H7 (cell line): ENCODE results near the gene CHST15. TPM values are rescaled to one million over a fixed set of nuclear protein-coding genes. Genes with fewer than 3 reads are reported as not detected.

Experiments
- DNase-seq: peaks from one replicate; pipeline ENCODE4 v3.0.0; 2012
- H3K27me3 ChIP-seq: 2 replicates; pipeline ENCODE4 v1.6.0; 2011; ENCODE audit warnings: mild to moderate bottlenecking, low read length; ENCODE audit not compliant: control insufficient read depth, insufficient read depth
- H3K36me3 ChIP-seq: replicated peaks from 2 replicates; pipeline ENCODE4 v1.5.1; 2011; ENCODE audit warnings: low read length; ENCODE audit not compliant: control insufficient read depth, insufficient read depth
- H3K4me3 ChIP-seq: 2 replicates; pipeline ENCODE4 v1.5.1; 2011; ENCODE audit warnings: low read depth, mild to moderate bottlenecking, control low read depth, low read length, moderate library complexity; ENCODE audit not compliant: insufficient read depth
- total RNA-seq: library from RNA; depleted of rRNA; stranded (reverse); fragments of >200 nt; shearing (Covaris generic); gene quantifications from 2 replicates; pipeline ENCODE4 v1.2.3, GENCODE V29; 2014

CHST15 gene
- total RNA-seq, 1 experiment from 2014 or later: 18.4 TPM

- Histone ChIP-seq H3K4me3 (no peak overlapping the region), H3K36me3 (no peaks in the 10 kb centered on the region), H3K27me3 (no peaks in the 10 kb centered on the region; the same call in 1 of the 2 replicates)
- DNase-seq: no peak
These were observed 34.2 kb upstream of the CHST15 start for GRCh38 chr10:124127563-124127962.

DNA sequence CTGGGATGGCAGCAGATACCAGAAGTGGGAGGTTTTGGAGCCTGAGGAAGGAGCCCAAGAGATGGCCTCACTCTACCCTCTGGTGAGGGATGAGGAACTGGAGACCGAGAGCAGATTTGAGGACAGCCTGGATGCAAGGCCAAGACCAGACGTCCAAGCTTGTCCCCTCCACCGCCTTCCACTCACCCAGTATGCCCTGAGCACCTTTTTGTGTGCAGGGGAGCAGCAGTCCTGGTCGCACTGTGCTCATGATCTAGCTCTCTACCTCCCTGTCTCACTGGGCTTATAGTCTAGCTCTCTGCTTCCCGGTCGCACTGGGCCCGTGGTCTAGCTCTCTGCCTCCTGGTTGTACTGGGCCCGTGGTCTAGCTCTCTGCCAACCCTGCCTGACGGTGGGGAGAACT is 33.6 kb upstream of the CHST15 start:
- no peak overlapping the region for H3K4me3 ChIP-seq
- no peak for DNase-seq
- H3K27me3 ChIP-seq: no peaks in the 10 kb centered on the region; the same call in 1 of the 2 replicates
- no peaks in the 10 kb centered on the region for H3K36me3 ChIP-seq

DNA sequence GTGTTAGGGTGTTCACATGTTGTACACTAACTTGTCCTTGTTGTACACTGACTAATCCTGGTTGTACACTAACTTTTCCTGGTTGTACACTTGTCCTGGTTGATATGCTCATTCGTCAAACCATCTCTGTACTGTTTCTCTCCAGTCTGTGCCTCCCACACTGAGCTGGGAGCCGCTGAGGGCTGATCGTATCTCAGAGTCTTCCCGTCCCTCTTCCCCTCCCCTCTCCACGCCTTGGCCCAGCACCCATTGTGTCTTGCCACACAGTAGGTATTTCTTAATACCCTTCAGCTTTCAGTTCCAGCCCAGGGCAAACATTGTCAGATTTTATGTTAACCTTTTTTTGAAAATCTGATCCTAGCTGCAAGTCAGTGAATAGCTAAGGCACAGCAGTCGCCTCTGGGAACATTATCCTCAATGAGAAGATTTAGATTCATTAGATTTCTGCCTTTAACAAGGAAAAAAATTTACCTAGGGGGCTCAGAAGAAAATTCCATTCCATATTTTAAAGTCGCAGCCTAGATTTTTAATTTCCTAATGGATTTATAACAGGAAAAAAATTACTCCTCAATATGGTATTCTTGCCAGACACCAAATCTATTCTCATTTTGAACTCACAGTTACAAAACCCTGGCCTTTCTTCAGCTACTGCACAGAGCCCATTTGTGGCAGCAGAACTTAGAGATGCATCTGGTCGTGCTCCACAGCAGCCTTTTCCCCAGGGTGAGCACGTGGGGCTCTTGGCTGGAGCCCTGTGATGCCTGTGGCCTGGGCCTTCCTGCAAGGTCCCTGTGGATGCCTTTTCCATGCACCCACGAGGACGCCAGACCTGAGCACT is 33.0 kb upstream of the CHST15 start:
- H3K4me3 ChIP-seq: no peak overlapping the region
- no peaks in the 10 kb centered on the region for H3K36me3 ChIP-seq
- no peak for DNase-seq
- no peaks in the 10 kb centered on the region; the same call in 1 of the 2 replicates for H3K27me3 ChIP-seq

- Histone ChIP-seq H3K36me3 (no peaks in the 10 kb centered on the region), H3K27me3 (no peaks in the 10 kb centered on the region; the same call in 1 of the 2 replicates), H3K4me3 (no peak overlapping the region)
- peak; percentile 84 for DNase-seq
These were observed 32.1 kb upstream of the CHST15 start for GRCh38 chr10:124125305-124126116.

DNA sequence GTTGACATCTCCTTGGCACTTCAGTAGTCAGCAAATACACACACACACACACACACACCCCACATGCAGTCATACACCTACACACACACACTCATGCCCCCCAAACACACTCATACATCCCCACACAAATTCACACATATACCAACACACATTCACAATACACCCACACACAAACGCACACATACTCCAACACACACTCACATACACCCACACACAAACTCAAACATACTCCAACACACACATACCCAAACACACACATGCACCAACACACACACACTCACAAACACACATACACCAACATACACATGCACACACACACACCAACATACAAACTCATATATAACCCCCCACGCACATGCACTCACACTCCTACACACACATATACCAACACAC is 31.4 kb upstream of the CHST15 start:
- H3K27me3 ChIP-seq: no peaks in the 10 kb centered on the region; the same call in 1 of the 2 replicates
- H3K4me3 ChIP-seq: no peak overlapping the region
- H3K36me3 ChIP-seq: no peaks in the 10 kb centered on the region
- DNase-seq: no peak

- H3K27me3 ChIP-seq: no peaks in the 10 kb centered on the region; the same call in 1 of the 2 replicates
- no peak for DNase-seq
These were observed 30.8 kb upstream of the CHST15 start for GRCh38 chr10:124124123-124124768.

GRCh38 chr10:124123156-124123555 is 29.8 kb upstream of the CHST15 start:
- DNase-seq: no peak
- Histone ChIP-seq H3K4me3 (no peak overlapping the region), H3K36me3 (no peaks in the 10 kb centered on the region), H3K27me3 (no peaks in the 10 kb centered on the region; the same call in 1 of the 2 replicates)

More at GRCh38 chr10:124124123-124124768, 30.8 kb upstream of the CHST15 start:
- H3K36me3 ChIP-seq: no peaks in the 10 kb centered on the region
- no peak overlapping the region for H3K4me3 ChIP-seq

GRCh38 chr10:124122211-124122610 is 28.8 kb upstream of the CHST15 start:
- H3K36me3 ChIP-seq: no peaks in the 10 kb centered on the region
- H3K27me3 ChIP-seq: no peaks in the 10 kb centered on the region; the same call in 1 of the 2 replicates

DNA sequence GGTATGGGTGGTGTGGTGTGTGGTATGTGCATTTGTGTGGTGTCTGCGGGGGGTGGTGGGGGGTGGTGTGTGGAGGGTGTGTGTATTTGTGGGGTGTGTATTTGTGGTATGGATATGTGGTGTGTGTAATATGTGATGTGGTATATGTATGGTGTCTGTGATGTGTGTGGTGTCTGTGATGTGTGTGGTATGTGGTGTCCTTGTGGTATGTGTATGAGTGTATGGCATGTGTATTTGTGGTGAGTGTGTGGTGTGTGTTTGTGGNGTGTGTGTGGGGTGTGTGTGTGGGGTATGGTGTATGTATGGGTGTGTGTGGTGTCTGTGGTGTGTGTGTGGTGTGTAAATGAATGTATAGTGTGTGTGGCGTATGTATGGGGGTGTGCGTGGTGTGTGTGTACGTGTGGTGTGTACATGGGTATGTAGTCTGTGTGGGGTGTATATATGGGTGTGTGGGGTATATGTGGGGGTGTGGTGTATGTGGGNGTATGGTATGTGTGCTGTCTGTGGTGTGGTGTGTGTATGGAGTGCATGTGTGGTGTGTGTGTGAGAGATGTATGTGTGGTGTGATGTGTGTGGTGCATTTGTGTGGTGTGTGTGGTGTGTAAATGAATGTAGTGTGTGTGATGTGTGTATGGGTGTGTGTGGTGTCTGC is 27.1 kb upstream of the CHST15 start:
- no peak for DNase-seq

More at GRCh38 chr10:124122211-124122610, 28.8 kb upstream of the CHST15 start:
- no peak for DNase-seq
- H3K4me3 ChIP-seq: no peak overlapping the region

GRCh38 chr10:124119946-124120345 is 26.5 kb upstream of the CHST15 start:
- DNase-seq: no peak

More for the DNA sequence above, 27.1 kb upstream of the CHST15 start:
- H3K27me3 ChIP-seq: no peaks in the 10 kb centered on the region
- no peak overlapping the region for H3K4me3 ChIP-seq
- no peaks in the 10 kb centered on the region for H3K36me3 ChIP-seq

DNA sequence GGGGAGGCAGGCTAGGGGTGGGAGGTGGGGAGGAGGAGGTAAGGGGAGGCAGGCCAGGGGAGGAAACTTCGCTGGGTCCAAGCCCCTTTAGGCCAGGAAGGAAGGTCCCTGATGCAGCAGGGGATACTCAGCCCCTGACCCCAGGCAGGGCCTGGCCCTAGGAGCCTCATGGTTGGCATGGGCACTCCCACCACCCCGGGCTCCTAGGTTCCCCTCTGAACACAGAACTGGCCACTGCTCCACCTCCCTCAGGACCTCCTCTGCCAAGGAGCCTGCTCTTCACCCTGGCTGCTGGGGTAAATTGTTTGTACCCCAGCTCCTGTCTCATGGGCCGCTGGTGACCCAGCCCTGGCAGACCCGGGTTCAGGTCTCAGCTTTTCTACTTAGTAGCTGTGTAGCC is 25.8 kb upstream of the CHST15 start:
- Histone ChIP-seq H3K36me3 (no peaks in the 10 kb centered on the region), H3K27me3 (no peaks in the 10 kb centered on the region), H3K4me3 (no peak overlapping the region)
- DNase-seq: no peak

More at GRCh38 chr10:124119946-124120345, 26.5 kb upstream of the CHST15 start:
- Histone ChIP-seq H3K36me3 (no peaks in the 10 kb centered on the region), H3K4me3 (no peak overlapping the region), H3K27me3 (no peaks in the 10 kb centered on the region)

DNA sequence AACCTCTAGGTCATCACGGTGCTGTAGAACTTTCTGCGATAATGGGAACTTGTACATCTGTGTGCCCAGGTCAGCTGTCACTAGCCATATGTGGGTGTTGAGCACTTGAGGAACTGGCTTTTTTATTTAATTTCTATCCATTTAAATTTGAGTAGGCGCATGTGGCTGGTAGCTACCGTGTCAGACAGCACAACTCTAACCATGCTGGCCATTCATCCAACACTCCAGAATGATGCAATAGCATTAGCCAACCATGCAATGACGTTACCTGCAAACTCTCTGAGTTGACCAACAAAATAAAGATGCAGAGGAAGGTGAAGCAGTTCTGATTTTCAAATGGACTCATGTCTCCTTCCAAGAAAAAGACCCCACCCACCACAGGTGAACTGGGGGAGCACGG is 24.4 kb upstream of the CHST15 start:
- Histone ChIP-seq H3K4me3 (no peak overlapping the region), H3K36me3 (no peaks in the 10 kb centered on the region), H3K27me3 (no peaks in the 10 kb centered on the region)
- DNase-seq: no peak

- DNase-seq: no peak
These were observed 24.1 kb upstream of the CHST15 start for GRCh38 chr10:124117511-124117785.

More at GRCh38 chr10:124117511-124117785, 24.1 kb upstream of the CHST15 start:
- H3K36me3 ChIP-seq: no peaks in the 10 kb centered on the region
- no peak overlapping the region for H3K4me3 ChIP-seq
- no peaks in the 10 kb centered on the region for H3K27me3 ChIP-seq
